ENCODE data around the gene KCNIP2.
"Not testable (repeated sequence)": the region's sequence is repeated elsewhere in the genome, so short reads cannot be mapped to it uniquely, and the experiment has no call there.

Gene KCNIP2

DNA sequence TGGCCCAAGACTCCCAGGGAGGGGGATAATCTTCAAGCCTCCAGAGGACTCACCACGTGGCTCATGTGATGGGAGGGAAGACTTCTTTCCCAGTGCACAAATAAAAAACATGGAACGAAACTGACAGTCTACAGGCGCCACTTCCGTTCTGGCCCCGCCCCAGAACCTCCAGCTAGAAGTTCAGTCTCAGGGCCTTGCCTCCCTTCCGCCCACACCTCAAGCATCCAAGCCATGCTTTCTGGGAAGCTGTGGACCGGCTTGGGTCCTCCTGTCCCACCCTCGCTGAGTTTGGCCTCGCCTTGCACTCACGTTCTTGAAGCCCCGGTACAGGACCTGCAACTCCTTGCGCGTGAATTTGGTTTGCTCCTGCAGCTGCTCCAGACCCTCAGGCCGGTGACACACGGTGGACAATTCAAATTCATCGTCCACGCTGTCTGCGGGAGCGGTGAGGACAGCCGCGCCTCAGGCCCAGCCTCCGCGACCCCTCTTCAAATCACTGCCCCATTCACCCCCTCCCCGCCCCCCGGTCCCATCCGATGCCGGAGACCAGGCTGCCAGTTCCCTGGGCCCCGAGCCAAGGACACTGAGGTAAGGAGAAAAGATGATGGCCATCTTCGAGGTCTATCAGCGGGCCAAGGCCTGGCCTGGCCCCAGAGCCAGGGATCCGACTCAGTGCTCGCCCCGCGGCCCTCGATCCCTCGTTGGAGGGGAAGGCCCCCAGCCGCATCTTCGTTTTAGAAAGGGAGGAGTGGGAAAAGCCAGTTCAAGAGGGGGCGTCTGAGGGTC is 14.6 kb downstream of the KCNIP2 start:
- DNase-seq = no peak

DNA sequence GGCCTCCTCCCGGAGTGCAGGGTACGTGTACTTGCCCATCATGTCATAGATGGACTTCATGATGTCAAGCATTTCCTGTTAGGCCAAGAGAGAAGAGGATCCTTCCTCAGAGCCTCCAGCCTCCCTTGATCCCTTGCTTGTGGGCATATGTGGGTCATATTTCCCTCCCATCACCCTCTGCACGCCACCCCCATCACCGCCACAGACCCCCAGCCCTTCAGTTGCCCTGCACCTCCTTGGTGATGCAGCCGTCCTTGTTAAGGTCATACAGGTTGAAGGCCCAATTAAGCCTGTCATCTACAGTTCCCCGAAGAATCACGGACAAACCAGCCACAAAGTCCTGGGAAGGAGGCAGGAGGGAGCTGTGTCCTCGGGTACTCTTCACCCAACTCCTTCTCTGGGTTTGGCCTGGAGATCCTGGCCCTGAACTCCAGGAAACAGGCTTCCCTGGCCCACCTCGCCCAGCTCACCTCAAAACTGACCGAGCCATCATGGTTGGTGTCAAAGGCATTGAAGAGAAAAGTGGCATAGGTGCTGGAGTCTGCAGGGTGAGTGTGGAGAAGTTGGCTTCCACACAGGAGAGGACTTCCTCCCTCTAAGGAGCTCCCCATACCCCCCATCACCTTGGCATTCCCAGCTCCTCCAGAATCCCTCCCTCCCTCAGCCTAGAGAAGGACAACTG is 15.5 kb downstream of the KCNIP2 start:
- DNase-seq = no peak

DNA sequence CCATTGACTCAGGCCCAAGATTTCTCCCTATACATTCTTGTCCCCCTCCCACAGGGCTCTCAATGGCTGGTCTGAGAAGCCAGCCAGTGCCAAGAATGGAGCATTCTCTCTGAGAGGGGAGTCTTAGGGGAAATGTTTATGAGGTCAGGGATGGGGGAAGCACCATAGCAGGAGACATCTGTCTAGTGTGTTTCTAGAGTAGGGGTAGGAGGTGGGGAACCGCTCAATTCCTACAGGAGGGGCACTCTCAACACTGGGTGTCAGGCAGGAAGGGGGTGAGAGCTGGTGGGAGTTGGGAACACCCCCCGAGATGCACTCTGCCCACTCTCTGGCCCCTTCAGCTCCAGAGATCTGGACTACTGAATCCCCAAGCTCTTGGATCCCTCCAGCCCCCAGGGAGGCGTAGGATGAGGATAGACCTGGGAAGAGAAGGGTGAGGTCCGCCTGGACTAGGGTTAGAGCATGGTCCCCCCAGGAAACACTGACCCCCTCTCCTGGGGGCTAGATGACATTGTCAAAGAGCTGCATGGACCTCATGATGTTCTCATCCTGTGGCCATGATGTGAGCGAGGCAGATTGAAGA is 16.7 kb downstream of the KCNIP2 start:
- DNase-seq = no peak

DNA sequence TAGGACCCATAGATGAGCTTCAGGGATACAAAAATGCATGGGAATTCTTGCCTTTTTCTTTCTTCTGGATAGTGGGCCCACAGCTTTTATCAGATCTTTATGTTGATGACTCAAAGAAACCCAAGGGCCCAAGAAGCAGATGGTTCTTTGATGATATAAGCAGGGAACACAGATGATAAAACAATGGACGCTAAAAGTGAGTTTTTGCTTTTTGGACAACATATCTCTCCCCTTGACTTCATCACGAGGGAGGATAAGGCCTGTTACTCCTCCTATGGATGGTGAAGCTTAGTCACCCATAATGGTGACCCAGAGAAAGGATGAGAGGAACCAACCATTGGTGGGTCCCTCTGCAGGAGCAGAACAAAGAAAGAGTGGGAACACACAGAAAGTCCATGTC is 18.9 kb downstream of the KCNIP2 start:
- DNase-seq = no peak

DNA sequence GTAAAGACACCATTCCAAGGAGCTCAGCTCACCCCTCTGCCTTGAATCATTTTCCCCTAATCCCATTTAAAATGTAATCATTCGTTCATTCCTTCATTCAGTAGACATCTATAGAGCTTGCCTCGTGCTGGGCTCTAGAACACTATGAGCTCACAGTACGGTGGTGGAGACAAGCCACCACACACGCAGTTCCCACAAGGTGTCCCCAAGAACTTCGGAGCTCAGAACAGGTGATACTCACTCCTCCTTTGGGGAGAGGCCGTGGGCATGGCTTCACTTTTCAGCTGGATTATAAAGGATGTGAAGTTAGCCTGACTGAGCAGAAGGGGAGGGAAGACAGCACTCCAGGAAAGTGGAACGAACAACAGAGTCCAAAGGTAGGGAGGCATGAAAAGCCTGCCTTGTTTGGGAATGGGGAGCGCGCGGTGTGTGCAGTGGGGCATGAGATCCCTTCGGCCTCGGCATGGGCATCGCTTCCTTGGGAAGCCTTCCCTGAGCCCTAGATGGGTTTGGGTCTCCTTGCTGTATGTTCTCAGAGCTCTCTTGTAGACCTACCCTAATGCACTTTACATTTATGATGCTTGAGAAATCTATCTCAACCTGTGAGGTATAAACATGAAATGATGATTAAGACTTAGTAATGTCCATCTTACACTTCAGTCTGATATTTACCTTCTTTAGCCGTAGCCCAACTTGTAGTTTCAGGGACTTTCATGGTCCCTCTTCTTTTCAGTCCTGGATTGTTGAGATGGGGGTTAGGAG is 24.5 kb downstream of the KCNIP2 start:
- DNase-seq = peak in 7 of 51 donors; percentile 26 to 72 (median 51)

DNA sequence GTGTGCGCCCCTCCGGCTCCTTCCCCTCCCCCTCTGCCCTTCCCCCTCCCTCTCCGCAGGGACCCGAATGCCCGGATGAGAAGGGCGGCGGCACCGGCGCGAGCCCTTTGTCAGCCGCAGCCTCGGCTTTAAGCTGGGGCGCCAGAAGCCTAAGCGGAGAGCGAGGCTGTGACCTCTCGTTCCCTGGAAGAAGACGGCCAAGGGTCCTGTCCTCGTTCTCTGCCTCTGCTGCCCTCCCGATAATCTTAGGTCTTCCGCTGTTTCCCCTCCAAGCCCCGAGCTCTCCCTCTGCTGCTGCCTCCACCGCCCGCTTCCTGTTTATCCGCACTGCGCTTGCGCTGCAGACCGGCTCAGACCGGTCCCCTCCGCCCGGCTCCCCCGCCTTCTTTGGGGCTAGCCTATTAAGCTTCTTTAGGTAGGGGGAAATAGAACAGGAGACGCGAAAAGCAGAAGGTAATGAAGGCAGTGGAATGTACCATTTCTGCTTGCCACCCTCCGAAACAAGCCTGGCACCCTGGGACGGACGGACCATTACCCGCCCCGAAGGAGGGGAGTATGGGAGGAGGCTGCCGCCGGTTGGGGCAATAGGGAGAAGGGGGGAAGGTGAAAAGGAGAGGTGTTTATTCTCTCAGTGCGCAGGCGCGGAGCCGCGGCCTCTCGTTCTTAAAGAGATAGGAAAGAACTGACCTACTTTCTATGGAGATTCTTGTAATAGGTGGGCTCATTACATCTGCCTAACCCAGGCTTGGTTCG is 25.3 kb downstream of the KCNIP2 start, which contains the start of gene OGA:
Gene OGA, minus strand, starts transcription at position 326 of the 753 bp plus-strand sequence. CDS start 422 bp downstream, outside the sequence.
- peak; percentile 88 to 100 (median 97) for DNase-seq

DNA sequence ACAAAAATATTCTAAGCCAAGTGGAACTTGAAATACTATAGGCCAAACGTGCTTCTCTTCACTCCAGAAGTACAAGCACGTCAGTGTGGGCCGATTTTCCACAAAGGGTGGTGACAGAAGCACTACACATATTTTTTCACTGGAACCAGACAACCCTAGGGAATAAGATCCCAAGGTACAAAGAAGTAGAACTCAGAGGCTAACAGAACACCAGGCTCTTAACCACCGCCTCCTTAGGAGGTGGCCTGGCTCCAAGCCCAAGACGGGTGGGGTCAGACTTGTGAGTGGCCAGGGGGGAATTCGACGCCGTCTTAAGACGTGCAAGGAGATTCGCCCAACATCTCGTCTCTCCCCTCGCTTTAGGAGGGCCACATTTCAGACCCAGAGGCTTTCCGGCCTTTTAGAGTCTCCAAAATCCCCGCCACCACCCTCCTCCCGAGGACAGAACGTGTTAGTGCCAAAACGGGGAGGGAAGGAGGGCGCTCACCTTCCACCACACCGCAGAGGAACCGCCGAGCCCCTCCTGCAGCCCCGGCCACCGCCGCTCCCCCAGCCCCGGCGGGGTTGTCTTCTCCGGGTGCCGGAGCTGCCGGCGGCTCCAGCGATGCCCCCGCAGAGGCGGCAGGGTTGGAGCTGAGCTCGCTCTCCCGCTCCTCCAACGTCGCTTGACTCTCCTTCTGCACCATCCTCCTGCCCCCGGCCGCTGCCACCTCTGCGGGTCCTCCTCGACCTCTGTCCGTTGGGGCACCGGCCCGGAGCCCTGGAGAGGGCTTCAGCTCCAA is 26.1 kb downstream of the KCNIP2 start:
- peak in 38 of 51 donors; percentile 11 to 74 (median 44) for DNase-seq

DNA sequence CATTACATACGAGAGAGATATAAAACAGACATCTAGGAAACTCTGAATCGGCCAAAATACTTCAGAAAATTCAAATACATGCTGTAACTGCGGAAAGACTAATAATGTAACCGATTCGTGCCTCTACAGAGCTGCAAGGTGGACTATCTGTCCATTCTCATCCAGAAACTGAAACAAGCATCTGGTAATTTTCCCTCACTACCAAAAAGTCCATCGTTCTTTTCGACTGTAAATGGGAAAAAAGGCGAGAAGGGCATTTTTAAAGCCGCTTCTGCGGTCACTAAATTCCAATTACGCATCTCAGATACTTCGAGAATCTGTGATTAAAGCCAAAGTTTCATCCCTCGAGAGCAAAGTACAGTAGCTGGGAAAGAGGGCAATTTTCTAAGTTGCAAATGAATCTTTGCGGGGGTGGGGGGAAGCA is 26.7 kb downstream of the KCNIP2 start:
- DNase-seq = no peak

DNA sequence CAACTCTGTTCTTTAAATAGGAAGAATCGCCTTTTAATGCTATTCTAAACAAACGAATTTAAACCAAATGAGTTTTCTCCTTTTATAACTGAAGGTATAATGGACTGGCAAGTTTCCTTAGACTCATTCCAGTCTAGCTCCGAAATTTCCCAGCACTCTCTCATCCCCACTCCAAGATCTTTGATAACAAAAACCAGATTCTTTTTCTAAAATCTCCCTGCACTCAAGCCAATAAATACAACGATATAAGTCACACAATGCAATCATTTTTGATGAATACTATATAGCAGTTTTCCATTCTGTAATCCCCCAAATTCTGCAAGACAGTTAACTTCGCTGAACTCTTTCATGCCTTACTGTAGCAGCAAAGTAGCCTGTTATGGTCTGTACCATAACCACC is 27.2 kb downstream of the KCNIP2 start:
- no peak for DNase-seq

DNA sequence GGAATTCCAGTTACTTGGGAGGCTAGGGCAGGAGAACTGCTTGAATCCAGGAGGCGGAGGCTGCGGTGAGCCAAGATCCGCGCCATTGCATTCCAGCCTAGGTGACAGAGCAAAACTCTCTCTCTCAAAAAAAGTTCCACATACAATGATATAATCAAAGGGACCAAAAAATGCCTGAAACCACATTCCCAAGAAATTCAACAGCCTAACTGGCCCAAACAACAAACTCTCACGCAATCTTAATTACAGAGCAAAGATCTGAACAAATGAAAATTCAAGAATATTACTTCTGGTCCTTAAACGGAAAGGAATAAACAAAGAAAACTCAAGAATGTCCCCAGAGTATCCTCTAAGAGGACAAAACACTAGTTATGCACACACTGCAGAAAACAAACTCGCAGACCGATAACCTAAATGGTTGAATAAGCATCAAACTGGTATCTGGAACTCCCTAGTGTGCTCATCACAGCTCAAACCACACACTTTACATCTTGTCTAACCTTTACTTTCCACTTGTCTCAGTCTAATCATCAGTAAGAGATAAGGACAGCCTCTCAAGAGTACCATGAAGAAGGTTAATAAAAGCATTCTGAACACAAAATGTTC is 29.0 kb downstream of the KCNIP2 start:
- DNase-seq = no peak

DNA sequence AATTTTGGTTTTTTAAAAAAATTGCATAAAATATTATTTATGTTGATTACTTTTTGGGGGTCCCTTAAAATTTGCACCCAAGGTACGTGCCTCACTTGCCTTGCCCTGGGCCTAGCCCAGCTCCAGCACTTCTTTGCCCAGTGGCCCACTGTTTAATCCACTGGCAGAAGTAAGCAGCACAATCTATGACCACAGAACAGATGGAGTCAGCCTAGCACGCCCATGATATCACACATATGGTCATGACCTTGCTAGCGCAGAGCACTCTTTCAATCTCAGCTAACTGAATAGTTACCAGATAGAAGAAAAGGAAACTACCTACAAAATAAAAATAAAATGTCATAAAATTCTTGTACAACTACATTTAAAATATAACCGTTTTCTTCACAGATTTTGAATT is 31.0 kb downstream of the KCNIP2 start:
- DNase-seq = no peak

DNA sequence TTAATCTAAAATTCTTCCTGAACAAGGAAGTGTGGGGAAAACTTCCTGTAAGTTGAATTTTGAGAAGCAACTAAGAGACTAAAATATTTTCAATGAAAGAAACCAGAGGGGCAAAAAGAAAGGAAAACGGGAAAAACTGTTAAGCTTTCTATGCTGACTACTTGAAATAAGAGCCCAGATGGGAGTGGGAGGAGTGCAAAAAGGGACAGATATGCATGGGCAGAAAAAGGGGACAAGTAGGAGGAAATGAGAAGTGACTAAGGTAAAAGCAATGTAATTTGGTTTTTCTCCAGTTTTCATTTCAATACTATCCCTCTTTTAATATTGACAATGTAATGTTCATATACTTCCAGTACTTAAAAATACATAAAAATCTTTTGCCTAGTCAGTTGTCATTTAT is 36.4 kb downstream of the KCNIP2 start:
- no peak for DNase-seq

DNA sequence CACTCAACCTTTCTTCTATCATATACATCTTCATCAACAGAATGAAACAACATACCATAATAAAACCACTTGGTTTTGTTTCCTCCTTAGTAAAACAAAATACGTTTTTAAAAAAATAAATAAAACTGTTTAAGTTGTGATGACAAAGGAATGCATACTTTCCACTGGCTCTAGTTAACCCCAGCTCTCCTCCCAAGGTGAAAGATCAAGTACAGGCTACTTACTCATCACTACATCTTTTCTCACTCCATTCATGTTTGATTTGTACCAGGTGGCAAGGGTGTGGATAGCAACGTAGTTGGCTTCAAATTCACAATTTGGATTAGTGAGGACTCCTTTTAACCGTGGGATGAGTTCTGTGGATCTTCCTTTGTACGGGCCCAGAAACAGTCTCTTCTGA is 40.1 kb downstream of the KCNIP2 start:
- no peak for DNase-seq

DNA sequence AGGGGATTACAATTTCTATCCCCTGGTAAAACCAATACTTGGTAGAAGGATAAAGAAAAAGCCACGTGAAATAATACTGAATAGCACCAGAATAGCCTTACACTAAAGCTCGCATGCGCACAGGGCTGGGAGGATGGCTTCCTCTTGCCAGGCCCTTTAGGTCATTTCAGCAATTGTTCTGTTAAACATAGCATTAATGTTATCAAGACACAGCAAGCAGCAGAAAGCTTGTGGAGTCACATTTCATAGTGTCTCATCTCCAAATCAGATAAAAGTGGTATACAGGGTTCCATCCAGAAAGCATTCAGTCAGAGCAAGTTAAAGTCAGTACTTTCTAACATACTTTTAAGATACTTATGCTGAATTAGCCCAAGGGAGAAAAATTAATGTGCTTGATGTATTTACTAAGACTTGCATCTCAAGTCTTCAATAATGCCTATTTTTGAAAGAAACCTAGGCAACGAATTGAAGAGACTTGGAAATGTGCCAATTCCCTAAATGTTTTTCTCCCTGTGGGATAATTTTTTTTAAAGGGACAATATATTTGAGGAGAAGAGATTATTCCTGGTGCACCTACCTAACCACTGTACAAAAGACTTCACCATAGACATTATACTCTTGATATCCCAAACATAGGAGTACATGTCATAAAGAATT is 46.1 kb downstream of the KCNIP2 start:
- DNase-seq = no peak

DNA sequence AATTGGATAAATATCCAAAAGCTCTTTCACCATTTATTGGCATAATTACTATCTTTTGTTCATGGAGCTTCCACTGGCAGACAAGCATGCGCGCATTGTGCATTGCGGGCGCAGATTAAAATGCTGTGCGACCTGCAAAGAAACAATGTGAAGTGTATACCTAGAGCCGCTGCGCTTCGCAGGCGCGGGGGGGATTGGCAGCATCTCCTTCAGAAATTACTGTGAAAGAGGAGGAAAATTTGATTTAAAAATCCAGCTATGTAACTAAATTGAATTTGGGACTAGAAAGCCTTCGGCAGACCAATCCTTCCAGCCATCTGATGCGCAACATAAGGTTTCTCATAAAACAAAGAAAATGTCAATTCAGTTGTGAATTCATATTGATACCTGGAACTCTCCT is 50.1 kb downstream of the KCNIP2 start:
- no peak for DNase-seq

DNA sequence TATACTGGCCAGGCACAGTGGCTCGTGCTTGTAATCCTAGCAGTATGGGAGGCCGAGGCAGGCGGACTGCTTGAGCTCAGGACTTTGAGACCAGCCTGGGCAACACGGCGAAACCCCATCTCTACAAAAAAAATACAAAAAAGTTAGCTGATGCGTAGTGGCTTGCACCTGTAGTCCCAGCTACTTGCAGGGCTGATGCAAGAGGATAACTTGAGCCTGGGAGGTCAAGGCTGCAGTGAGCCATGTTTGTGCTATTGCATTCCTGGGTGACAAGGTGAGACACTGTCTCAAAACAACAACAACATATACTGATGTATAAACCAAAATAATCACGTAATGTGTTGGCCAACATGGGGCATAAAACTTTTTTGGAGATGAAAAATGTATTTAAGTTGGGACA is 53.9 kb downstream of the KCNIP2 start:
- no peak for DNase-seq

DNA sequence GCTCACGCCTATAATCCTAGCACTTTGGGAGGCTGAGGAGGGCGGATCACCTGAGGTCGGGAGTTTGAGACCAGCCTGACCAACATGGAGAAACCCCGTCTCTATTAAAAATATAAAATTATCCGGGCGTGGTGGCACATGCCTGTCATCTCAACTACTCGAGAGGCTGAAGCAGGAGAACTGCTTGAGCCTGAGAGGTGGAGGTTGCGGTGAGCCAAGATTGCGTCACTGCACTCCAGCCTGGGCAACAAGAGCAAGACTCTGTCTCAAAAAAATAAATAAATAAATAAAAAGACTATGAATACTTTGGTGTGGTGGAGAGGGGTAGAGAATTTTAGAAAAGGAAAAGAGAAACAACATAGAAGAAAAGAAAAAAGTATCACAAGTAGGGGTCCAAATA is 54.4 kb downstream of the KCNIP2 start:
- DNase-seq = not testable (repeated sequence)

DNA sequence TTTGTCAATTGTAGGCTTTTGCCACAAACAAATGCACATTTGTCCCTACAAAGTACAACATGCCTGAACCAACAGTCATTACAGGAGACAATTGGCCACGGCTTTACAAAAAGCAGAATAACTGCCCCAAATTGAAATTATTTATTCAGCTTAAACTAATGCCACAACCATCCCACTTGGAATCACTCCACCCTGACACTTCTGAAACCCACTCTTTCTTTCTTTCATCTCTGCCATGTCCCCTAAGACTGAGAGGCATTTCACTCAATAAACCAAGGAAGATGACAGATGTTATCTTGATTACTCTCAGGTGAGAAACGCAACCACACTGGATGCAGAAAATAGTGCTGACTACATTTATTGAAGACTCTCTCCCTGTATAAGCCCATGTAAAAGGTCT is 57.8 kb downstream of the KCNIP2 start:
- no peak for DNase-seq

DNA sequence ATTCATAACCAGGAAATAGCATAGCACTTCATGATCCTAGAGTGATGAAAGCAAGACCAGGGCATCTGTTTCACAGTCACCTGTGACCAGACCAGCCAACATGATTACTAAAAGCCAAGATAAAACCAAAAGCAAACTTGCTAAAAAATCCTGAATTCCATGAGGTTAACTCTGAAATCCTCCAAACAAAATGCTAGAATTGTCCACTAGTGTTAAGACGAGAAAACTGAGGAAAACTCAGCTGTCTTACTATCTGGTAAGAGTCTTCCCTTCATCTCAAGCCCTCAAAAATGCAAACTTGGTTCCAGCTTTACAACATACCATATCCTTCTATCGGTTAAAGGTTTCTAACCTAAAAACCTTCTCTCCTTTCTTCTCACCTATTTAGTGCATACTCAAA is 59.0 kb downstream of the KCNIP2 start:
- DNase-seq = no peak
